Gastrocnemius medialis (tissue), 4 donors: ENCODE measurements around the gene NOS1AP. TPM values are rescaled to one million over a fixed set of nuclear protein-coding genes. Genes with fewer than 3 reads are reported as not detected.

Source experiments
- ATAC-seq, 2 donors: fragments of 150-250 bp; one replicate each; pipeline ENCODE4 v1.9.1; 2016
- DNase-seq, 2 donors: peaks; one replicate each; pipeline ENCODE4 v3.0.0-alpha.2; 2019
- H3K27ac ChIP-seq, 4 donors: fragments of 200-600 bp; sonication (generic); 1 replicate in 1 of 4; 2 replicates in 3 of 4; pipeline ENCODE4 v1.5.1; 2016 to 2018; ENCODE audit warnings: mild to moderate bottlenecking in 2 of 4, moderate library complexity in 1 of 4
- H3K27me3 ChIP-seq, 3 donors: fragments of 200-600 bp; sonication (generic) in 2 of 3; 1 replicate in 1 of 3; 2 replicates in 2 of 3; pipeline versions ENCODE4 v1.5.1 to v1.6.0; 2016 to 2019; ENCODE audit warnings: mild to moderate bottlenecking in 1 of 3, moderate library complexity in 1 of 3
- H3K36me3 ChIP-seq, 2 donors: fragments of 200-600 bp; sonication (generic) in 1 of 2; one replicate each; pipeline ENCODE4 v1.5.1; 2017 to 2018
- H3K4me1 ChIP-seq, 2 donors: fragments of 200-600 bp; sonication (generic) in 1 of 2; one replicate each; pipeline ENCODE4 v1.5.1; 2016 to 2017; ENCODE audit warnings: mild to moderate bottlenecking in 2 of 2
- H3K4me3 ChIP-seq, 4 donors: fragments of 200-600 bp; sonication (generic) in 3 of 4; 1 replicate in 1 of 4; 2 replicates in 3 of 4; pipeline ENCODE4 v1.5.1; 2016 to 2019; ENCODE audit warnings: mild to moderate bottlenecking in 2 of 4
- H3K9me3 ChIP-seq, 3 donors: fragments of 200-600 bp; sonication (generic) in 2 of 3; 1 replicate in 1 of 3; 2 replicates in 2 of 3; pipeline ENCODE4 v1.5.1; 2016 to 2019
- CTCF ChIP-seq, 5 experiments: fragments of 450-650 bp in 3 of 5; fragments of 200-600 bp in 2 of 5; sonication (generic) in 2 of 5; IDR thresholded peaks in 4 of 5; conservative IDR thresholded peaks in 1 of 5; 1 replicate in 4 of 5; 2 replicates in 1 of 5; pipeline ENCODE4 v1.5.1; 2016 to 2019; ENCODE audit warnings: antibody characterized with exemption in 5 of 5, mild to moderate bottlenecking in 3 of 5, moderate library complexity in 3 of 5
- POLR2A ChIP-seq, 2 donors: fragments of 450-650 bp; IDR thresholded peaks; one replicate each; pipeline ENCODE4 v1.6.1; 2017; ENCODE audit warnings: antibody characterized with exemption in 2 of 2, mild to moderate bottlenecking in 2 of 2, moderate library complexity in 2 of 2
- in situ Hi-C, 4 donors: fragments of 200-750 bp; cut with MboI; loops; one replicate each; pipeline versions ENCODE4 v1.15.0 to v1.8.0; 2017; ENCODE audit warnings: low sequenced_read_pairs in 4 of 4
- intact Hi-C: fragments of 100-400 bp; cut with DNase I; formaldehyde crosslinking; loops from one replicate; pipeline ENCODE4 v1.15.1; 2023; ENCODE audit warnings: low total_unique reads
- total RNA-seq, 4 donors: library from RNA; depleted of rRNA; stranded (reverse); fragments of >200 nt; gene quantifications; one replicate each; pipeline versions ENCODE4 v1.1.0 to v1.2.3, GENCODE V29; 2016

NOS1AP gene
- total RNA-seq, 4 donors from 2014 or later, result 0.20 to 0.40 (median 0.25) TPM

DNA sequence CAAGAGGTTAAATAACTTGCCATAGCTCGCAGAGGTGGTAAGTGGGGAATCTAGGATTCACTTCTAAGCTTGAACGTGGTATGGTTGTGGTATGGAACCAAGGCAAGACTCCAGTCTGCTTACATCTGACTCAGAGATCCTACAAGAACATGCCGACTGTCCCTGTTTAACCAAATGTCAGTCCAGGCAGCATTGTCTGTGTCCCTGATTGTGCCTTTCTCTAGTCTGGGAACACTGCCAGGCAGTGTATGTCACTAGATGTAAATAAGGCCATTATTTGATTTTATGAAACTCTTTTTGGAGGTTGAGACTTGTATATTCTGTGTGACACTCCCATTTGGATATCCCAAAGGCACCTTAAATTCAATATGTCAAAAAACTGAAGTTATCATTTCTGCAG lies 96.0 kb downstream of the NOS1AP start:
- Histone ChIP-seq H3K27ac (no peak overlapping the region), H3K27me3 (no peaks in the 10 kb centered on the region), H3K9me3 (no peaks in the 10 kb centered on the region), H3K36me3 (no peaks in the 10 kb centered on the region), H3K4me3 (no peak overlapping the region), H3K4me1 (no peaks in the 10 kb centered on the region)
- no peak for TF ChIP-seq CTCF (IDR thresholded peaks at IDR 0.05 in 4 of 5, conservative IDR thresholded peaks at IDR 0.05 in 1 of 5)
- no peak for TF ChIP-seq POLR2A (IDR thresholded peaks at IDR 0.05)
- no peak for ATAC-seq
- no peak for DNase-seq
- intact Hi-C loops, result no loop called here
- in situ Hi-C loops, result no loop called here

DNA sequence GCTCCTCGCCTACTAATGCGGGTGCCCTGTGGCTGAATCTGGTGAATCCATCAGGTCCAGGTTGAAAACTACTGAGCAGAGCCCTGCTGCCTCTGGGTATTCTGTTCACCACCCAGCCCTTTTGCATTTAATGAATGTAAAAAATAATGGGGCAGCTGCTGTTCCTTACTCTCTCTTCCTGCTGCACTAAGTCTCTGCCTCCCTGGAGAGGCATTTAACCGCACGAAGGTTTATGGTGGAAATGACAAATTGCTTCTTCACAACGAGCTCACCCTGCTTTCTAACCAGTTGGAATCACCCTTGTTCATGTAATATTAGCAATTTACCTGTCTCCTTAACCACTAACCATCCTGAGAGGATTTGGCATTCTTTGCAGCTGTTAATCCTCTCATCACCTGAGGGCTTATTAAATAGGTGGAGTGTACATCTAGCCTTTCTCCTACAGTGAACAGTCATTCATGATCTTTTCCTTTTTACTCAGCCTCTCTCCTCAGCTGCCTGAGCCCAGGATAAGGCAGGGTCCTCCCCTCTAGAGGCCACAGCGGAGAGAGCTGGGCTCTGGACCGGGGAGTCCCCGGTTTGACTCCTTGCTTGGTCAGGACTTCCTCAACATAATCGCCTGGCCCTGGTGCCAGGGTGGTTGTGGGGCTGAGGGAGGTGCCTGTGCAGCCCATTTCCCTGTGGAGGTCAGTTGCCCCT lies 97.6 kb downstream of the NOS1AP start:
- Histone ChIP-seq H3K36me3 (no peaks in the 10 kb centered on the region), H3K27me3 (no peaks in the 10 kb centered on the region), H3K4me1 (no peaks in the 10 kb centered on the region), H3K27ac (no peak overlapping the region), H3K9me3 (no peaks in the 10 kb centered on the region), H3K4me3 (no peak overlapping the region)
- no peak for ATAC-seq
- TF ChIP-seq CTCF (IDR thresholded peaks at IDR 0.05 in 4 of 5, conservative IDR thresholded peaks at IDR 0.05 in 1 of 5) (no peak), POLR2A (IDR thresholded peaks at IDR 0.05) (no peak)
- no peak for DNase-seq
- in situ Hi-C loops (no loop called here), intact Hi-C loops (no loop called here)

DNA sequence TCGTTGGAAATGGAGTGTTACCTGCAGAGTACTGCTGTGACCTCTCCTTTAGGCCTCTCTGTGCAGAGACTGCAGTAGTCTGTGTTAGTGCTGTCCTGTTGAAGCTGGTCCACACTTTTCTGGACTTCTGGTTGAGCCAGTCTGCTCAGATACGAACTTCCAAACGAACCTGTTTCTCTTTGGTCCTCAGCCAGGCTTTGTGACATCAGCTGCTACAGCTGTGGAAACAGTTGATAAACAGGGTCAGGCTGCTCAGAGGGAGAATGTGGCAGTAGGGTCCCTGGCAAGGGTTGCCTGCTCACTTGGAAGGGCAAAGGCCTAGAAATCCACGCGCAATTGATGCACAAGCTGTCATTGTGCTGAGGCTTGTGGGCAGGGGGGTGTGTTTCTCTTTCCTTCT lies 98.8 kb downstream of the NOS1AP start:
- ATAC-seq (no peak), DNase-seq (no peak)
- no peak overlapping the region for H3K27ac ChIP-seq
- in situ Hi-C loops, result no loop called here
- intact Hi-C loops, result no loop called here
- H3K9me3 ChIP-seq, result no peaks in the 10 kb centered on the region
- no peak overlapping the region for H3K4me3 ChIP-seq
- H3K36me3 ChIP-seq, result no peaks in the 10 kb centered on the region
- no peaks in the 10 kb centered on the region for H3K27me3 ChIP-seq
- no peaks in the 10 kb centered on the region for H3K4me1 ChIP-seq
- TF ChIP-seq POLR2A (IDR thresholded peaks at IDR 0.05) (no peak), CTCF (IDR thresholded peaks at IDR 0.05 in 4 of 5, conservative IDR thresholded peaks at IDR 0.05 in 1 of 5) (no peak)

GRCh38 chr1:162169031-162169790 lies 99.7 kb downstream of the NOS1AP start:
- Histone ChIP-seq H3K27ac (no peak overlapping the region), H3K27me3 (no peaks in the 10 kb centered on the region), H3K4me1 (no peaks in the 10 kb centered on the region), H3K9me3 (no peaks in the 10 kb centered on the region), H3K36me3 (no peaks in the 10 kb centered on the region), H3K4me3 (no peak overlapping the region)
- intact Hi-C loops, result no loop called here
- no peak for DNase-seq
- ATAC-seq, result no peak
- in situ Hi-C loops, result no loop called here
- TF ChIP-seq CTCF (IDR thresholded peaks at IDR 0.05 in 4 of 5, conservative IDR thresholded peaks at IDR 0.05 in 1 of 5) (no peak), POLR2A (IDR thresholded peaks at IDR 0.05) (no peak)
